Measurements from ENCODE around the gene ZNF319. TPM values are rescaled to one million over a fixed set of nuclear protein-coding genes. Genes with fewer than 3 reads are reported as not detected.
A peak's percentile ranks its signal among the peaks of the same experiment; 100 is the strongest.

ZNF319 gene
- total RNA-seq, 1 donor from 2014 or later, result 15.0 TPM

GRCh38 chr16:58021661-58022551, 21.4 kb upstream of the ZNF319 start:
- Mint-ChIP-seq H3K4me3 (no peak overlapping the region), H3K27ac (no peak overlapping the region)

GRCh38 chr16:58020628-58021521, 20.4 kb upstream of the ZNF319 start:
- H3K4me3 Mint-ChIP-seq, result no peak overlapping the region
- no peaks in the 10 kb centered on the region for H3K9me3 Mint-ChIP-seq
- DNase-seq (ENCODE audit: low spot score in 2 of 2, unreplicated experiment in 2 of 2), result peak in 1 of 2 experiments; percentile 72
- peaks cover 24% of the 10 kb centered on the region for H3K4me1 Mint-ChIP-seq
- H3K27me3 Mint-ChIP-seq (ENCODE audit: low read depth), result peaks cover 8% of the 10 kb centered on the region
- no peak overlapping the region for H3K27ac Mint-ChIP-seq
- no peaks in the 10 kb centered on the region for H3K36me3 Mint-ChIP-seq
- TF ChIP-seq CTCF (IDR thresholded peaks at IDR 0.05; ENCODE audit: unreplicated experiment), result peak; percentile 64

More at GRCh38 chr16:58021661-58022551, 21.4 kb upstream of the ZNF319 start:
- no peaks in the 10 kb centered on the region for H3K9me3 Mint-ChIP-seq
- peaks cover 24% of the 10 kb centered on the region for H3K4me1 Mint-ChIP-seq
- H3K27me3 Mint-ChIP-seq (ENCODE audit: low read depth), result peaks cover 8% of the 10 kb centered on the region
- DNase-seq (ENCODE audit: low spot score in 2 of 2, unreplicated experiment in 2 of 2), result no peak
- no peak for TF ChIP-seq CTCF (IDR thresholded peaks at IDR 0.05; ENCODE audit: unreplicated experiment)
- H3K36me3 Mint-ChIP-seq, result no peaks in the 10 kb centered on the region

- peaks cover 7% of the 10 kb centered on the region for H3K27me3 Mint-ChIP-seq (ENCODE audit: low read depth)
- H3K9me3 Mint-ChIP-seq, result no peaks in the 10 kb centered on the region
- no peaks in the 10 kb centered on the region for H3K36me3 Mint-ChIP-seq
- TF ChIP-seq CTCF (IDR thresholded peaks at IDR 0.05; ENCODE audit: unreplicated experiment), result no peak
- DNase-seq (ENCODE audit: low spot score in 2 of 2, unreplicated experiment in 2 of 2), result no peak
- H3K27ac Mint-ChIP-seq, result no peak overlapping the region
- H3K4me1 Mint-ChIP-seq, result peaks cover 23% of the 10 kb centered on the region
- H3K4me3 Mint-ChIP-seq, result no peak overlapping the region
Measured at GRCh38 chr16:58019866-58020538, 19.5 kb upstream of the ZNF319 start.

- no peaks in the 10 kb centered on the region for H3K27me3 Mint-ChIP-seq (ENCODE audit: low read depth)
- no peak overlapping the region for H3K4me3 Mint-ChIP-seq
- H3K4me1 Mint-ChIP-seq, result peaks cover 17% of the 10 kb centered on the region
- no peak for TF ChIP-seq CTCF (IDR thresholded peaks at IDR 0.05; ENCODE audit: unreplicated experiment)
- H3K27ac Mint-ChIP-seq, result no peak overlapping the region
- no peaks in the 10 kb centered on the region for H3K9me3 Mint-ChIP-seq
- H3K36me3 Mint-ChIP-seq, result no peaks in the 10 kb centered on the region
- no peak for DNase-seq (ENCODE audit: low spot score in 2 of 2, unreplicated experiment in 2 of 2)
Measured at GRCh38 chr16:58018803-58019202, 18.3 kb upstream of the ZNF319 start.

GRCh38 chr16:58016840-58017446, 16.5 kb upstream of the ZNF319 start:
- Mint-ChIP-seq H3K36me3 (no peaks in the 10 kb centered on the region), H3K27ac (no peak overlapping the region), H3K4me1 (peaks cover 1% of the 10 kb centered on the region), H3K27me3 (ENCODE audit: low read depth) (no peaks in the 10 kb centered on the region), H3K9me3 (no peaks in the 10 kb centered on the region), H3K4me3 (no peak overlapping the region)
- no peak for TF ChIP-seq CTCF (IDR thresholded peaks at IDR 0.05; ENCODE audit: unreplicated experiment)
- no peak for DNase-seq (ENCODE audit: low spot score in 2 of 2, unreplicated experiment in 2 of 2)
